GM13977 (cell line): Measurements from ENCODE around the gene AGRP.

Source experiments
- DNase-seq: peaks from one replicate; pipeline ENCODE4 v3.0.0; 2012; ENCODE audit warnings: low spot score
- CTCF ChIP-seq: IDR thresholded peaks from 2 replicates; pipeline ENCODE4 v1.5.1; 2012; ENCODE audit warnings: mild to moderate bottlenecking, control low read depth; ENCODE audit not compliant: insufficient read depth; ENCODE audit errors: extremely low read depth, missing control alignments
- in situ Hi-C: fragments of 300-500 bp; cut with MboI; formaldehyde crosslinking; loops from one replicate; pipeline ENCODE4 v1.12.0; 2022; ENCODE audit warnings: low sequenced_read_pairs, low pct_unique_long_range_greater_than_20kb, mixed read lengths, inconsistent platforms; ENCODE audit not compliant: unreplicated experiment

The AGRP gene

DNA sequence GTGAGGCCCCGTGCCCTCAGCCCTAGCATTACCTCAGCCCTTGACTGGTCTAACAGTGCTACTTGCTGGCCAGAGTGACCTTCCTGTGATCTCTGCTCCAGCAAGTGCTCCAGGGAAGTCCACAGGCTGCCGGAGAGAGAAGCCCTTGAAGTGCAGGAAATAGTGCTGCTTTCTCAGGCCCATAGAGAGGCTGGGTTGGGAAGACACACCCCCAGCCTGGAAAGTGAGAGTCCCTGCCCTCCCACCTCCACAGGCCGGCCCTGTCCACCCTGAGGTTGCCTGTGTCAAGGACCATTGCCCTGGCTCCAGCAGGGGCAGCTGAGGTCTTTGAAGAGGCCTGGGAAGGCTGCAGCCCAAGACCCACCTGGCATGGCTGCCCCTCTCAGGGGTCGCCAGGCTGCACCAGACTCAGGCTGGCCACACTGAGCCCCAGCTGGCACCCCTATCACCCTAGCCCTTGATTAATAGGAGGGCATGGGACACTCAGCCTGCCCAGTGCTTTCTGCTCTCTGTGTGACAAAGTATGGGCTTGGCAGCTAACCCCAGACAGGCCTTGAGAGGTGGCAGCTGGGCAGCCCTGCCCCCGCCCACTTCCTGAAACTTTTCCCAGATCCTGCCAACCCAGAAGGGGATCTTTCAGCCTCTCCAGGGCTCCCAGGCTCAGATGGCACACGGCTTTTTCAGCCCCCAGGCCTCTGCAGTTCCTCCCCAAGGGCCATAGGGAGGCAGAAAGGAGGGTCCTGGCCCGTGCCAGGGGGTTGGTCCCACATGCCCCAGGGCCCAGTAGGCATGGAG lies 24.1 kb downstream of the AGRP start:
- in situ Hi-C loops = no loop called here
- DNase-seq = no peak
- TF ChIP-seq CTCF = no peak

- in situ Hi-C loops = no loop called here
Measured at GRCh38 chr16:67458121-67458641, 25.2 kb downstream of the AGRP start.

DNA sequence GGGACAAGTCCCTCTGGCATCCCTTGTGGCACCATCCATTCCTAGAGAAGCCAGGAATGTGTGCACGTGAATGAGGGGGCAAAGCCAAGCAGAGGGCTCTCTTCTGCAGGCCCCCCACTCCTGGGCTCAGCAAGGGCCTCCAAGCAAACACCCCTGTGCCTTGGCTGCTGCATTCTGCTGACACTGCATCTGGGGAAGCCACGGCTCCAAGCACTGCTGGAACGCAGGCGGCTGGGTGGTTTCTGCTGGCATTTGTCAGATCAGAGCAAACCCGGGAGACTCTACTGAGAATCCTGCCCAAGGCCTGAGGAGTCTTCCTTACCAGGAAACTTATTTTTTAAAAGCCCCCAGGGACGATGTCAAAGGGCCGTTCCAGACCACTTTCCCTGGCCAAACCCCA lies 25.7 kb downstream of the AGRP start:
- in situ Hi-C loops = no loop called here
- TF ChIP-seq CTCF = no peak
- DNase-seq = no peak

More at GRCh38 chr16:67458121-67458641, 25.2 kb downstream of the AGRP start:
- TF ChIP-seq CTCF = no peak
- no peak for DNase-seq

GRCh38 chr16:67456391-67457081 lies 26.8 kb downstream of the AGRP start:
- DNase-seq = no peak
- in situ Hi-C loops = no loop called here
- peak; percentile 7 for TF ChIP-seq CTCF

GRCh38 chr16:67454852-67455251 lies 28.5 kb downstream of the AGRP start:
- DNase-seq = no peak
- TF ChIP-seq CTCF = no peak
- in situ Hi-C loops = no loop called here

- in situ Hi-C loops = no loop called here
- TF ChIP-seq CTCF = no peak
- no peak for DNase-seq
Measured at GRCh38 chr16:67454104-67454503, 29.2 kb downstream of the AGRP start.
